Measurements from ENCODE around the gene HSD3B7.

Gene HSD3B7

GRCh38 chr16:30983898-30984610 lies 953 bp upstream of the HSD3B7 start:
- no peak for DNase-seq

GRCh38 chr16:30985401-30986128 lies 558 bp downstream of the HSD3B7 start:
- DNase-seq: no peak

- no peak for DNase-seq
Measured at GRCh38 chr16:30986129-30986991, 1.4 kb downstream of the HSD3B7 start.

GRCh38 chr16:30987581-30988190 lies 2.7 kb downstream of the HSD3B7 start:
- no peak for DNase-seq

- DNase-seq: no peak
Measured at GRCh38 chr16:30989469-30990047, 4.6 kb downstream of the HSD3B7 start.

- no peak for DNase-seq
Measured at GRCh38 chr16:30990105-30990504, 5.1 kb downstream of the HSD3B7 start.

GRCh38 chr16:30991052-30991451 lies 6.0 kb downstream of the HSD3B7 start:
- DNase-seq: no peak

- no peak for DNase-seq
Measured at GRCh38 chr16:30992276-30992780, 7.3 kb downstream of the HSD3B7 start.

GRCh38 chr16:30992931-30993816 lies 8.2 kb downstream of the HSD3B7 start:
- DNase-seq: no peak

GRCh38 chr16:30995927-30996323 lies 10.9 kb downstream of the HSD3B7 start:
- no peak for DNase-seq

GRCh38 chr16:30996324-30996984 lies 11.4 kb downstream of the HSD3B7 start:
- peak in 1 of 2 experiments; percentile 31 for DNase-seq

GRCh38 chr16:30996985-30997724 lies 12.1 kb downstream of the HSD3B7 start:
- DNase-seq: peak in 1 of 2 experiments; percentile 77

- peak; percentile 32 to 74 for DNase-seq
Measured at GRCh38 chr16:30997725-30998711, 13.0 kb downstream of the HSD3B7 start.

GRCh38 chr16:30998852-30999761 lies 14.1 kb downstream of the HSD3B7 start:
- DNase-seq: no peak

- DNase-seq: no peak
Measured at GRCh38 chr16:31000671-31001382, 15.8 kb downstream of the HSD3B7 start.

- no peak for DNase-seq
Measured at GRCh38 chr16:31001507-31002249, 16.7 kb downstream of the HSD3B7 start.

Measured in SW 1271 (cell line).